Fibroblast of pulmonary artery (primary cell): ENCODE results near the gene TTC29.

ENCODE experiments used
- DNase-seq: peaks from one replicate; pipeline ENCODE4 v3.0.0-alpha.2; 2010; ENCODE audit warnings: low read depth
- H3K4me3 ChIP-seq: replicated peaks from 2 replicates; pipeline ENCODE4 v1.5.1; 2011; ENCODE audit warnings: low read depth, mild to moderate bottlenecking, control low read depth, low read length, moderate library complexity
- CTCF ChIP-seq: IDR thresholded peaks from 2 replicates; pipeline ENCODE4 v1.5.1; 2011; ENCODE audit warnings: mild to moderate bottlenecking, control low read depth, low read length, inconsistent platforms; ENCODE audit errors: missing control alignments

Gene TTC29

GRCh38 chr4:146943691-146944375 lies 1.8 kb downstream of the TTC29 start:
- TF ChIP-seq CTCF = no peak
- peak; percentile 29 for DNase-seq
- H3K4me3 ChIP-seq = no peak overlapping the region

GRCh38 chr4:146932116-146932515 lies 13.5 kb downstream of the TTC29 start:
- no peak for TF ChIP-seq CTCF
- no peak overlapping the region for H3K4me3 ChIP-seq
- no peak for DNase-seq

GRCh38 chr4:146930673-146931072 lies 15.0 kb downstream of the TTC29 start:
- DNase-seq = no peak
- no peak overlapping the region for H3K4me3 ChIP-seq
- no peak for TF ChIP-seq CTCF

GRCh38 chr4:146927695-146928094 lies 18.0 kb downstream of the TTC29 start:
- TF ChIP-seq CTCF = no peak
- no peak for DNase-seq
- H3K4me3 ChIP-seq = no peak overlapping the region

- TF ChIP-seq CTCF = peak; percentile 81
- DNase-seq = peak; percentile 72
- H3K4me3 ChIP-seq = no peak overlapping the region
Measured at GRCh38 chr4:146916479-146917076, 29.1 kb downstream of the TTC29 start.

- H3K4me3 ChIP-seq = no peak overlapping the region
- DNase-seq = no peak
- TF ChIP-seq CTCF = no peak
Measured at GRCh38 chr4:146915132-146915531, 30.5 kb downstream of the TTC29 start.

GRCh38 chr4:146900295-146900694 lies 45.4 kb downstream of the TTC29 start:
- no peak for TF ChIP-seq CTCF
- no peak overlapping the region for H3K4me3 ChIP-seq
- DNase-seq = no peak
